NK-92 (cell line): Measurements from ENCODE around the gene FHOD1.

Experiments used
- DNase-seq: peaks from one replicate; lab custom pipeline; 2025; ENCODE audit not compliant: unreplicated experiment; lab: John Stamatoyannopoulos, UW

The FHOD1 gene

DNA sequence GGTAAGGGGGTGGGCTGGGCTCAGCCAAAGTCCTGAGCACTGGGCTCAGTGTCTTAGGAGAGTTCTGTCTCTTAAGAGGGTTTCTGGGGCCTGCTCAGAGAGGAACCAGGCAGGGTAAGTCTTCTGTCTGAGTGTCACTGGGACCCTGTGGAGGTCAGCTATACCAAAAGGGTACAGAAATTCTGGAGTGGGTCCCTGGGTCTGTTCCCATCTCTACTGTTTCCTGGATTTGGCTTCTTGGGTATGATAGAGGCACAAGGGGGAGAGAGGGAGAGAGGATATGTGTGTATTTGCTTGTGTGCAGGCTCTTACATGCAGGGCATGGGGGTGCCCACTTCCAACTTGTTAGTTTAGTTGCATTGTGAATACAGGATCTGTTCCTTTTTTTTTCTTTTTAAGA lies 53.7 kb downstream of the FHOD1 start:
- DNase-seq: no peak

DNA sequence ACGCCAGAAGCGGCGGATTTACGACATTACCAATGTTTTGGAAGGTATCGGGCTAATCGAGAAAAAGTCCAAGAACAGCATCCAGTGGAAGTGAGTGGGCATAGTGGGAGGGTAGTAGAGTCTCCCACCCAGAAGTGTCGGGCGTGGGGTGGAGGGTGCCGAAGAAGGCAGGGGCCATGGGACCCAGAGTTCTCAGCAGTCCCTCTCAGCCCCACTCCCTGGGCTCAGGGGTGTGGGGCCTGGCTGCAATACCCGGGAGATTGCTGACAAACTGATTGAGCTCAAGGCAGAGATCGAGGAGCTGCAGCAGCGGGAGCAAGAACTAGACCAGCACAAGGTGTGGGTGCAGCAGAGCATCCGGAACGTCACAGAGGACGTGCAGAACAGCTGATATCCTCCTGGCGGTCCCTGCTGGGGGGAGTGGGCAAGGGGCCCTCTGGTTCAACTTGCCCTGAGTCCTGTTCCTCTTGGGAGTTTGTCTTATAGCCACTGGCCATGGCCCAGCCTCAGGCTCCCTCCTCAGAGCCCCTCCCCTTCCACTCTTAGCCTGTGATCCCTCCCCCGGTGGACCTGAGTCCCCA lies 54.4 kb downstream of the FHOD1 start:
- DNase-seq: no peak

GRCh38 chr16:67191995-67192681 lies 55.1 kb downstream of the FHOD1 start, which contains the start of gene E2F4:
Gene E2F4, plus strand, starts transcription at chr16:67192155. Its CDS starts 73 bp downstream, at chr16:67192228.
- no peak for DNase-seq

DNA sequence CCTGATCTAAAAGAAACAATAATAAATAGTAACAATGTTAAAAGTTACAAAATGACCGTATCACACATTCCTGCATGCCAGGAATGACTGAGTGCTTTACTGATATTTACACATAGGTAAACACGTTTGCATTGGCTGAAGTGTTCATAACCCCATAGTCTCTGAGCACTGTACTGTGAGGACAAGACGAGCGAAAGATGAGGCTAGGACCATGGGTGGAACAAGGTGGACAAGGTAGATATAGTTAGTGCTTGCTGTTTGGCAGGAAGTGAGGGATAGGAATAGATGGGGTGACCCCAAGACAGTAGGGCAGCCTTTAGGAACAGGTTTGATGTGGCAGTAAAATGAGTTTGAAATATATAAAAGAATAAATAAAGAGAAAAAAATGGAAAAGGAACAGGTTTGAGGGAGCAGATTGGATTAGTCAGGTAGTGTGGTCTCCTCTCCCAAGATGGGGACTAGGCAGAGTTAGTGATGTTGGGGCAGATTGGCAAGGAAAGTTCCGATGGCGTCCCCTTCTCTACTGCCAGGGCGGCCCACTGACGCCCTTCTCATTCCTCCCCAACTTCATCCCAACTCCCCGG lies 55.8 kb downstream of the FHOD1 start:
- DNase-seq: no peak

DNA sequence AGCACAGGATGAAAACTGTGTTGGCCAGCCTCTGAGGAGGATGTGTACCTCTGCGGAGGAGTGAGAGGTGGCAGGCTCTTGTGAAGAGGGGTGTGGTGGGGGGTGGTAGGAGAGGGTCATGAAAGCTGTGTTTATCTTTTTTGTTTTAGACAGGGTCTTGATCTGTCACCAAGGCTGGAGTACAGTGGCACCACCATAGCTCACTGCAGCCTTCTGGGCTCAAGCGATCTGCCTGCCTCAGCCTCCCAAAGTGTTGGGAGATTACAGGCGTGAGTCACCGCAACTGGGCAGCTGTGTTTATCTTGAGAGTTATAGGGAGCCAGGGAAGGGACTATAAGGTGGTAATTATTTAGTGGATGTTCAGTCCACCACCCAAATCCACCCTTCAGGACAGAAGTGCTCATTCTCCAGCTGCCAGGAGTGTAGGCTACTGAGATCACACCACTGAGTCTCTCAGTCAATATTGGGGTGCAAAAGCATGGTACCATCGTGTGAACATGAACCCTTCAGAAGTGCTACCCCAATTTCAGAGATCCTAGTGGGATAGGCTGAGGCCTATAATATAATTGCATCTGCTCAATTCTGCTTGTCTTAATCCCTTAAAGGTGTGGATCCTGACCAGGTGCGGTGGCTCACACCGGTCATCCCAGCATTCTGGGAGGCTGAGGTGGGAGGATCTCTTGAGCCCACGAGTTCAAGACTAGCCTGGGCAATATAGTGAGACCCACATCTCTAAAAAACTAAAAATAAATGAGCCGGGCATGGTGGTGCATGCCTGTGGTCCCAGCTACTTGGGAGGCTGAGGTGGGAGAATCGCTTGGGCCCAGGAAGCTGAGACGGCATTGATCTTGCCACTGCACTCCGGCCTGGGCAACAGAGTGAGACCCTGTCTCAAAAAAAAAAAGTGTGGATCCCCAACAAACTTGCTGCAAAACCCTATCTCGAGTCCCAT lies 56.6 kb downstream of the FHOD1 start:
- DNase-seq: no peak

DNA sequence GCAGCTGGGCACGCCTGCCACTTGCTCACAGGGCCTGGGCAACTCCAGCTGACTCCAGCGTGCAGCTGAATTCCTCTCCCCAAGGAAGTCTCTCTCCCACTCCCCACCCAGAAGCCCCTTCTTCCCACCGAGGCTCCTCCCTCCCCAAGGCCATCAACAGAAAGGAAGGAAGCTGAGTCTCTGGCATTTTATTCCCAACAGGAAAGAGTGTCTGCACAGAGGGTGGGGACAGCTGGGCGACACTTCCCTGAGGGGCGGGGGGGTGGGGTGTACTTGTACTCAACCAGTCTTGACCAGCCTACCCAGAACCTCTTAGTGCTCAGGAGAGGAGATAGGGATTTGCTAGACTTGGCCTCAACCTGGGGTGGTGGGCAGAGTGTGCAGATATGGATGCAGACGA lies 57.2 kb downstream of the FHOD1 start, which contains the start of gene EXOC3L1:
EXOC3L1 (minus strand) TSS at position 96 of the 400 bp plus-strand sequence. CDS start 460 bp downstream, outside the sequence.
- DNase-seq: no peak

DNA sequence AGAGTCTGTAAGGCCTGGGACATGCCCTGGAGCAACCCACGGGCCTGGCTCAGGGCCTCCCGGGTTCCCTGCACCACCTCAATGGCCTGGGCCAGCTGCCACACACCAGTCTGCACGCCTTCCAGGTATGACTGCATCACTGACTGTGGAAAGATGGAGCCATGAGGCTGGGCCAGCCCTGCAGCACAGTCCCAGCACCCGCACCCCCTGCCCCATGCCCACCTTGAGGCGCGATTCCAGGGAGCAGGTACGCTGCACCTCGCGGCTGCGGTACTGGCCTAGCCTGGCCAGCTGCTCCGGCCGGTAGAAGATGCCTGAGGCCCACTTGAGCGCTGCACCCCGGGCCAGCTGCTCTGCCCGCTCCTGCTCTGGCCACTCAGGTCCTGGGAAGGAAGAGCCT lies 58.5 kb downstream of the FHOD1 start:
- no peak for DNase-seq

- DNase-seq: no peak
Observed at GRCh38 chr16:67188323-67188722, 59.0 kb downstream of the FHOD1 start.

GRCh38 chr16:67187175-67187890 lies 59.9 kb downstream of the FHOD1 start:
- DNase-seq: no peak

DNA sequence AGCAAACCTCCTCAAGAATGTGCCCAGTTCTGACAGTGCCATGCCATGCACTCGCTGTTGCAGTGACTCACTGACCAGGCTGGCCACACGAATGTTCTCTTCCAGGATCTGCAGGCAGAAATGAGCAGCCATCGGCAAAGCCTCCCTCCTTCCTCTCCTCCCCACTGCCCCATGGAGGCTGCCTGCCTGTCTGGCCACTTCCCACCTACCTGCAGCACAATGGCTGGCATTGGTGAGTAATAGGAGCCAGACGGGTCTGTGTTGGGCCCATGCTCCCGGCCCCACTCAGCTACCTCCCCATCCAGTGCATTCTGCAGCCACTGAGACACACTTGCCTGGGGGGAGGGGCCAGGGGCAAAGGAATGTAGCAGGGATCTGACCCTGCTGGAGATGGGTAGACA lies 60.7 kb downstream of the FHOD1 start:
- DNase-seq: no peak

GRCh38 chr16:67185651-67186134 lies 61.6 kb downstream of the FHOD1 start:
- no peak for DNase-seq

DNA sequence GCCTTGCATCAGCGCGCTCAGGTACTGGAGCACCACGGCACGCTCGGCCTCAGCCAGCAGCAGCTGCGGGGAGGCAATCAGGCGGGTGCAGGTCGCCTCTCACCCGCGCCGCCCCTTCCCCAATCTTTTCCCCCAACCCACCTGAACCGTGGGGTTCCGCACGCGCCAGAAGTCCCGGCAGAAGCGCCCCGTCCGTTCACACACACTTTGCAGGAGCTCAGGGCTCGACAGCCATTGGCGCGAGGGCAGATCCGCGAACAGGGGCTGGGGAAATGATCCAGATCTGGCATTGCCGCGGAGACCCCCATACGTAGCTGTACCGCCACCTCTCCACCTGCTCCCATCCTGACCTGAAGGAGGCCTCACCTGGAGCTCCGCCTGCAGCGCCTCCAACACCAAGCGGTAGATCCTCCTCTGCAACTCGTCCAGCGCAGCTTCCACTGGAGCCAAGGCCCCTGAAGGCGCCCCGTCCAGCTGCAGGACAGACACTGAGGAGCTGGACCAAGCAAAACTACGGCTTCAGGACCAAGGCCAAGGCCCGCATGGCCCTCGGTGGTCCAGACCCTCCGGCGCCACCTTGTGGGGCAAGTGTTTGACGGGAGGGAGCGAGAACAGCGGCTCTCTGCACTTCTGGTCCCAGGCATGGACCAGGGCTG lies 62.2 kb downstream of the FHOD1 start:
- no peak for DNase-seq

DNA sequence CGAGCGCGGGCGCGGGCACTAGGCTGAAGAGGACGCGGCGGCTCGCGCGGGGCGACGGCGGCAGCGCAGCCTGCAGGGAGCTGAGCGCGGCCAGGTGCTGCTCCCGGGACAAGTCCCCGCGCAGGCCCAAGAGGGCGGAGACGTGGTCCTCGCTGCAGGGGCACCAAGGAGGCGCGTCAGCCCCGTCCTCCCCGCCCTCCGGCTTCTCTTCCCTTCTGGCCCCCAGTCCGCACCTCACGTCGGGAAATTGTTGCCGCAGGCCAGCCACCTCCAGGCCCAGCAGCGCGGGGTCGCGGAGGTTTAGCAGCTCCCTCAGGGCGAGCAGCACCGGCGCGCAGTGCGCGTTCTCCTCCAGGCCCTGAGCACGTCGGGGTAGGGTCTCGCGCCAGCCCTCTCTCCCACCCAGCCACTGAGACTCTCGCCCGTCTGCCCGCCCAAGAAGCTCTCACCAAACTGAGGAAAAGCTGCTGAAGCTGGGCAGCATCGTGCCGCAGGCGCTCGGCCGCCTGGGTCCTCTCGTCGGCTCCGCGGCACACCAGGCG lies 62.8 kb downstream of the FHOD1 start:
- DNase-seq: no peak

DNA sequence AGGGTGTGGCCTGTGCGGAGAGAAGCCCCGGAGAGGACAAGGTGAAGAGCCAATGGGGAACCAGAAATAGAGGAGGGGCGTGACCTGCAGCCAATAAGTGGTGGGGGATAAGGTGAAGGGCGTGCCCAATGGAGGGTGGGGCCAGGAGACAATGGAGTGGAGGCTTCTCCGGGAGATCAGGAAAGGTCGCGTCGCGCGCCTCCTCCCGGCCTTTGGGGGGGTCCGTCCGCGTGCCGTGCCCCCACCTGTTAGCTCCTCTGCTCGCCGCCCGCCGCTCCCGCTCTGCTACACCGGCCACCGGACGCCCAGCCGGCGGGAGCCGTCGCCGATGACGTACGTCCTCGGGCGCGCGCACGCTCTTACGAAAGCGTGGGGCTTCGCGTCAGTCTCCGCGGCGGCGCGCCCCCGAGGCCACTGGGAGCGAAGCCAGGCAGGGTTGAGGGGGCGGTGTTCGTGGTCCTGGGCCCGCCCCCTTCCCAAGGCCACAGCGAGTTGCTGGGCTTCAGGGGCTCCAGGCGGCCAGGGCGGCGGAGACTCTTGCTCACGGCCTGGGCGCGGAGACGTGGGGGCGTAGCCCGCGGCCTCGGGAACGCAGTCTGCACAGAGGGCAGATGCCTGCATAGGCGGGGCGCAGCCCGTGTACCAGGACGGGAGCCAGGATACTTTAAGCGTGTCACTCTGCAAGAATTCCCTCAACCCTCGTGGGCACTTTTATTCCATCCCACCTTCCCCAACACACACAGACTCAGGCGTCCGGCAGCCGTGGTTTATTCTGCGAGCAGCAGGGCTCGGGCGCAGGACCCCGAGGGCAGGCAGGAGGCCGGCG lies 63.4 kb downstream of the FHOD1 start, which contains the start of gene MATCAP1:
MATCAP1 (minus strand) TSS at position 337 of the 826 bp plus-strand sequence. CDS start 3,353 bp downstream, outside the sequence.
- DNase-seq: peak; percentile 70

GRCh38 chr16:67183284-67183626 lies 64.0 kb downstream of the FHOD1 start:
- DNase-seq: no peak

- DNase-seq: no peak
Observed at GRCh38 chr16:67182288-67182687, 65.0 kb downstream of the FHOD1 start.

GRCh38 chr16:67181346-67181745 lies 65.9 kb downstream of the FHOD1 start:
- no peak for DNase-seq

DNA sequence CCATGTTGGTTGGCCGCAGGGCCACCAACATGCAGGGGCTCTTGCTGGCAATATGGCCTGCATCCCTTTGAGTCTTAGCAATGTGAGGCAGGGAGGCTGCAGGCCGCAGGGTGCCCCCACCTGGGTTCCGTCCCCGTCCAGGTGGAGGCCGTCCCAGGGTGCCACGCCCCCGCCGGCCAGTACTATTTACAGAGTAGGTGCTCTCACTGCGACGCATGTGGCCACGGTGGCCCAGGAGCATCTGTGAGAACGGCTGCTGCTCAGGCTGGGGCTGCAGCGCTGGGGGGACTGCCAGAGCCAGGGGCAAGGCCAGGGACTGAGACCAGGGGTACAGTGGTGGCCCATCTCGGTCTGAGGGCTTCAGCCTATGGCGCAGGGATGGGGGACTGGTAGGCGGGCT lies 67.1 kb downstream of the FHOD1 start:
- DNase-seq: no peak
